HG02852 (cell line): ENCODE data around the gene FBXO46.
A peak's percentile ranks its signal among the peaks of the same experiment; 100 is the strongest.

ENCODE experiments used
- ATAC-seq: cut with Tn5 transposase; IDR thresholded peaks from one replicate; pipeline ENCODE4 v1.9.1; 2021; ENCODE audit warnings: mild to moderate bottlenecking, moderate library complexity; ENCODE audit not compliant: unreplicated experiment

FBXO46 gene

GRCh38 chr19:45730368-45731288, at the start of gene FBXO46:
Gene FBXO46, minus strand, starts transcription at chr19:45730896. Its CDS starts 17,401 bp downstream, at chr19:45713495.
- peak; percentile 83 for ATAC-seq

DNA sequence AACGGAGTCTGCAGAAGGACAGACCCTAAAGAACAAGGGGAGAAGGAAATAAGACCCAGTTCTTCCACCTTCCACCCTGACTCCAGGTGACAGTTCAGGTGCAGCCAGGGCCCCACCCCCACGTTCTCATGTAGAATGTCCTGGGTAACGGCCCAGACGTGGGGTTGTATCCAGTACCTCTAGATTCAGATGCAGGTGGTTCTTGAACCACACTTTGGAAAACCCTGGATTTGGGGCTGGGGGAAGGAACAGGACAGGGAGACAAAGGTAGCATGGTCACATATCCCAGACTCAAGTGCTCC, 49.4 kb upstream of the FBXO46 start:
- ATAC-seq = no peak

- peak; percentile 71 for ATAC-seq
Observed at GRCh38 chr19:45779231-45780145, 48.8 kb upstream of the FBXO46 start.

DNA sequence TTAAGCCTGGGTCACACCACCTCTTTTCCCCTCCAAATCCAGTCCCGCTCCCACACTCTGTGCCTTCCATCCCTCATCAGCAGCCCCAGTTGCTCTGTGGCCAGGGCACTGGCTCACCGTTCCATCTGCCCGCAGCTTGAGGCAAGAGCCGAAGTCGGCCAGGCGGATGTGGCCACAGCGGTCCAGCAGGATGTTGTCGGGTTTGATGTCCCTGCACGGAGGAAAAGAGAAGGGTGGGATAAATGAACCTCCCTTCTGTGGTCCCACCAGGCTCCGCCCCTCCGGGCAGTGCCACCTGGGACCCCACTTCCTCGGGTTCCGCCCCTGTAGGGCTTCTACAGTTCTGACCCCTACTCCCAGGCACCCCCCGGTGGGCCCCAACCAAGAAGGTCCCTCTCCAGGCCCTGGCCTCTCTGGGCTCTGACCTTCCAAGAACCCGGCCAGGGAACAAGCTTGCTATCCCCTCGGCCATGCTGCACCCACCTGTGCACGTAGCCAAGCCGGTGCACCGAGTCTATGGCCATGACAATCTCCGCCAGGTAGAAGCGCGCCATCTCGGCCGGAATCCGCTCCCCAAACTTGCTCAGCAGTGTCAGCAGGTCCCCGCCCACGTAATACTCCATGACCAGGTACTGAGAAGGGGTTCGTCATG, 47.4 kb upstream of the FBXO46 start:
- ATAC-seq = no peak

- ATAC-seq = no peak
Observed at GRCh38 chr19:45777395-45777961, 46.8 kb upstream of the FBXO46 start.

GRCh38 chr19:45774765-45775164, 44.1 kb upstream of the FBXO46 start:
- ATAC-seq = no peak

DNA sequence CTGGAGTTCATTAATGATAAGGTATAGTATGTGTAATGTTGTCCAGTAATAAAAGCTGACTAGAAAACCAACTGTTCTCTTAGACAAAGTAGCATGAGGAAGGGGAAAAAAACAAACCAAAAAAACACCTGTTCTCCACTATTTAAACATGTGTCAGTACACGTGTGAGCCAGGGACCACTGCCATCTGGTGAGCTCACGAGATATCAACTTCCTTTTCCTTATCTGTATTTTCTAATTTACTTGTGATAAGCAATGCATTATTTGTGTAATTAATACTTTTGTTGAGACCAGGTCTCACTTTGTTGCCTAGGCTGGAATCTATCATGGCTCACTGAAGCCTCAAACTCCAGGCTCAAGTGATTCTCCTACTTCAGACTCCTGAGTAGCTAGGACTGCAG, 42.7 kb upstream of the FBXO46 start:
- no peak for ATAC-seq

DNA sequence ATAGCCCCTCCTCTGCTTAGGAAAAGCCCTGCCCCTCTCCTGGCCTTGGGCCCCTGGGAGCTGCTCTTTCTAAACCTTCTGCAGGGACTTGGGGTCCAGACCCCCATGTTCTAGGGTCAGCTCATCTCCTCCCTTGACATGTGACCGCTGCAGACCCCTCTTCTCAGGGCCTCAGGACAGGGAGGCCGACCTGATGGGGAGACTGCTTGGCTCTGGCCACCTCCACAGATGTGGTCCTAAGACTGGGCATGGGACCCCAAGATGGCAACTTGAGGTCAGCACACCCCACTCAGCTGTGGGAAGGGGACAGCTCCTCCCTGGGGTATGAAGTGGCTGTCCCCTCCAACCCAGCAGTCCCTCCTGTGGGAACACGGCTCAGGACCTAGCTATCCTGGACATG, 42.2 kb upstream of the FBXO46 start:
- no peak for ATAC-seq

DNA sequence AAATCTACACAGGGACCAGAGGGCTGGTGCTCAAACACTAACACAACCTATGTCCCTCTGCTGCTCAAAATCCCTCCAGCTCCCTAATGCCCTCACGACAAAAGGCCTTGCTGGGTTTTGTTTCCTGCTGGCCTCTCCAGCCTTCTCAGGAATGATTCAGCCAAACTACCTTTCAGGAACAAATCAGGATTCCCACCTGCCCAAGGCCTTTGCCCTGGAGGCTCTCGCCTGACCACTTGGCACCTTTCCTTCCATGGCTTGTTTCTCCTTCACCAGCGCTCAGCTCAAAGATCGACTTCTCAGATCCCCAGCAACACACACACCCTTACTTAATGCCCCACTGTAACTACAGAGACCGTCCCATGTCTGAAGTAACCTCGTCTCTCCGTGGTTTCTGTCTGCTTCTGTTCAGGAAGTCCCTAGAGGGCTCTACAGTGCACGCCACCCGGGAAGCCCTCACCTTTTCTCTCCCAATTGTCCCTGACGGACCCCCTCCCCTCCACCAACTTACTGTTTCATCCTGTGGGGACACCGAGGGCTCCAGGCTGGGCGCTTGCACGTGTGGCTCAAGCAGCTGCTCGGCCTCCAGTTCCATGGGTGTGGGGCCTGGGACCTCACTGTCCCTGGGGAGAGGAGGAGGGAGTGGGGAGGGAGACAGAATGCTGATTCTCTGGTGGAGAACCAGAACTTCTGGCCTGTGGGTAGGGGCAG, 41.6 kb upstream of the FBXO46 start:
- ATAC-seq = no peak

GRCh38 chr19:45771311-45771933, 40.7 kb upstream of the FBXO46 start:
- no peak for ATAC-seq

GRCh38 chr19:45770192-45771101, 39.8 kb upstream of the FBXO46 start:
- ATAC-seq = peak; percentile 56

GRCh38 chr19:45769821-45770191, 39.1 kb upstream of the FBXO46 start:
- ATAC-seq = peak; percentile 1

DNA sequence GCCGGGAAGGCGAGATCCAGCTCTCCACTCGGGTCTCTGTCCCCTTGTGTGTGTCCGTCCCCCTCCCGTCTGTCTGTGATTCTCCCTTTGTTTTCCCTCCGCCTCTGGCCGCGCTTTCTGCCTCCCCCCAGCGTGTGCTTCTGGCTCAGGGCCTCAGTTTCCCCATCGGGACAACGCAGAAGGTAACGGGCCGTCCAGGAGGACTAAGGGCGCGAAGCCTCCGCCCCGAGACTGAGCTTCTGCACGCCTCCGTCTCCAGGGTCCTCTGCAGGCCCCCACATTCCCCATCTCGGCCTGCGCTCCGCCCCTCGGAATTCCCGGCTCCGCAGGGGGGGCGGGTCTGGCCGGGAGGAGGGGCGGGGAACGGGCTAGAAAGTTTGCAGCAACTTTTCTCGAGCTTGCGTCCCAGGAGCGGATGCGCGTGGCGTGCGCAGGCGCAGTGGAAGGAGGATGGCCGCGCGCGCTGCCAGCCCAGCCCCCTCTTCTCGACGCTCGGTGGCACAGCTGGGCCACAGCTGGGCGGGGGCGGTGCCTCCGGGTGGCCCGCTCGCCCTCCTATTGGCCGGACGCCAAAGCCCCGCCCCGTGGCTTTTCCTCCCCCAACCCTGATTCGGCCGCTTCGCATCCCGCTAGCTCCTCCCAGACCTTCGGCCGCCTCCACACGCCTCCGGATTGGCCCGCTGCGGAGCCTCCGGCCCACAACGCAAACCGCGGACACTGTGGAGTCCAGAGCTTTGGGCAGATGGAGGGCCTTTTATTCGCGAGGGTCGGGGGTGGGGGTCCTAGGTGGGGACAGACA, 38.5 kb upstream of the FBXO46 start, which contains the start of gene SIX5:
TSS of gene SIX5 (minus strand) at position 269 of the 799 bp plus-strand sequence. CDS start 408 bp downstream, outside the sequence.
- ATAC-seq = peak; percentile 48

DNA sequence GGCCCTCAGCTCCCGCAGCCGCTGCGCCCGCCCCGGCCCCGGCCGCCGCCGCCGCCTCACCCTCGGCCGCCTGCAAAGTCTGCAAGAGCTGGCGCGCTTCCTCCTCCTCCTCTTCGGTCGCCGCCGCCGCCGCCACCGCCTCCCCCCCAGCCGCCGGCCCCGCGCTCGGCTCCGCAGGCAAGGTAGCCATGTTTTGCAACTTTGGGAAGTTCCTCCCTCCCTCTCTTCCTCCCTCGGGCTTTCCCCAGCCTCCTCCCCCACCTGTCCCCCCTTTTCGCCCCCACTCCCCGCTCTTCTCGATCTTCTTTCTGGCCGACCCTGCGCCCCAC, 37.9 kb upstream of the FBXO46 start:
- ATAC-seq = no peak

DNA sequence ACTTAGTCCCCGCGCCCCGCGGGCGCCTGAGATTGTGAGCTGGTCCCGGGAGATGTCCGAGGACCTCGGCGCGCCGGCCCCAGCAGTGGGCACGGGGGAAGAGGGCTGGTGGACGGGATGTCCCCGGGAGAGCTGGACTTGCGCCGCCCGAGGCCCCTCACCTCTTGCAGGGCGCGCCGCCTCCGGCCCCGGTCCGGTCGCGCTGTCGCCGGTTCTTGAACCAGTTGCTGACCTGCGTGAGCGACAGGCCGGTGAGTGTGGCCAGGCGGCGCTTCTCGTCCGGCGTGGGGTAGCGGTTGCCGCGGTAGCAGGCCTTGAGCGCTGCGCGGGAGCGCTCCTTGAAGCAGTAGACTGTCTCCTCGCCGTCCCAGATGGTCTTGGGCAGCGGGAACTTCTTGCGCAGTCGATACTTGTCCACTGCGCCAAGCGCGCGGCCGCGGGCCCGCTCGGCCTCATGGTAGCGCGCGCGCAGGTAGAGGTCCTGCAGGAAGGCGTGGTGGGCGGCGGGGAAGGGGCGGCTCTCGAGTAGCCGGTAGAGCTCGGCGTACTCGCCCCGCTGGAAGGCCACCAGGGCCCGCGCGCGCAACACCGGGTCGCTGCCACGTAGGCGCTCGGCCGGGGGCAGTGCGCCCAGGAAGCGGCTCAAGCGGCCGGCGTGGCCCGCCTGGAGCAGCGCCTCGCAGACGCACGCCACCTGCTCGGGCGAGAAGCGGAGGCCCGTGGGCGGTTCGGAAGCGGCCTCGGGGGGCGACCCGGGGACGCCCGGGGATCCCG, 37.4 kb upstream of the FBXO46 start:
- ATAC-seq = no peak

GRCh38 chr19:45767410-45767880, 36.7 kb upstream of the FBXO46 start:
- ATAC-seq = no peak

- no peak for ATAC-seq
Observed at GRCh38 chr19:45766869-45767346, 36.2 kb upstream of the FBXO46 start.
